NB4 (cell line): Measurements from ENCODE around the gene MMAB.

Experiments used
- DNase-seq: peaks from one replicate; pipeline ENCODE4 v3.0.0; 2010; ENCODE audit warnings: low read depth
- H3K4me3 ChIP-seq: one replicate; pipeline ENCODE4 v1.5.1; 2011; ENCODE audit warnings: mild to moderate bottlenecking, low read depth, low read length, moderate library complexity
- CTCF ChIP-seq: IDR thresholded peaks from one replicate; pipeline ENCODE4 v1.5.1; 2012; ENCODE audit warnings: low read depth, low read length
- MAX ChIP-seq: IDR thresholded peaks from 2 replicates; pipeline ENCODE4 v1.6.1; 2011; ENCODE audit warnings: low read depth, low read length
- MYC ChIP-seq: IDR thresholded peaks from 2 replicates; pipeline ENCODE4 v1.6.1; 2011; ENCODE audit warnings: low read depth, low read length
- POLR2A ChIP-seq: IDR thresholded peaks from 2 replicates; pipeline ENCODE4 v1.6.1; 2011; ENCODE audit warnings: mild to moderate bottlenecking; ENCODE audit not compliant: insufficient read length; ENCODE audit errors: extremely low read depth

Gene MMAB

GRCh38 chr12:109519787-109520186, 53.5 kb downstream of the MMAB start:
- no peak for TF ChIP-seq CTCF
- no peak for DNase-seq
- H3K4me3 ChIP-seq, result no peak overlapping the region

GRCh38 chr12:109518820-109519665, 54.3 kb downstream of the MMAB start:
- TF ChIP-seq CTCF (peak; percentile 99), POLR2A (no peak), MAX (peak; percentile 5; the same call in 1 of the 2 replicates)
- peak; percentile 72 for DNase-seq
- H3K4me3 ChIP-seq, result no peak overlapping the region

GRCh38 chr12:109517619-109518018, 55.7 kb downstream of the MMAB start:
- no peak for TF ChIP-seq MAX
- TF ChIP-seq MYC, result no peak
- no peak for TF ChIP-seq CTCF
- no peak for TF ChIP-seq POLR2A
- no peak for DNase-seq
- H3K4me3 ChIP-seq, result no peak overlapping the region

- TF ChIP-seq MAX, result no peak
- no peak for TF ChIP-seq MYC
- DNase-seq, result no peak
- H3K4me3 ChIP-seq, result no peak overlapping the region
Measured at GRCh38 chr12:109513977-109514376, 59.3 kb downstream of the MMAB start.

GRCh38 chr12:109513051-109513450, 60.3 kb downstream of the MMAB start:
- no peak overlapping the region for H3K4me3 ChIP-seq
- no peak for TF ChIP-seq MAX
- TF ChIP-seq POLR2A, result no peak
- TF ChIP-seq CTCF, result no peak
- TF ChIP-seq MYC, result no peak
- no peak for DNase-seq

GRCh38 chr12:109512608-109513007, 60.7 kb downstream of the MMAB start:
- no peak overlapping the region for H3K4me3 ChIP-seq
- no peak for DNase-seq
- TF ChIP-seq POLR2A (no peak), MAX (no peak), CTCF (no peak), MYC (no peak)
